Measurements from ENCODE around the gene LAT. TPM values are rescaled to one million over a fixed set of nuclear protein-coding genes. Genes with fewer than 3 reads are reported as not detected.

Gene LAT
- total and polyA plus RNA-seq, 2 of the 13 experiments (the other 11 are each of a cell fraction or from before 2014, with no cell fraction given), result 2.0 to 3.0 TPM

- TF ChIP-seq NR2F2 (IDR thresholded peaks at IDR 0.05; ENCODE audit: borderline replicate concordance, low read depth) (no peak; the same call in 1 of the 2 replicates), ATF2 (CRISPR knock-in tag; IDR thresholded peaks at IDR 0.05) (peak; percentile 47), ZNF318 (CRISPR knock-in tag; IDR thresholded peaks at IDR 0.05) (no peak), ZNF557 (CRISPR knock-in tag; IDR thresholded peaks at IDR 0.05) (no peak), ZNF441 (CRISPR knock-in tag; IDR thresholded peaks at IDR 0.05; ENCODE audit: borderline replicate concordance) (no peak), ZNF552 (CRISPR knock-in tag; IDR thresholded peaks at IDR 0.05; ENCODE audit: borderline replicate concordance) (no peak), ZNF232 (CRISPR knock-in tag; IDR thresholded peaks at IDR 0.05; ENCODE audit: borderline replicate concordance) (no peak; the same call in none of the 2 replicates), GATAD1 (CRISPR knock-in tag; IDR thresholded peaks at IDR 0.05) (peak; percentile 78), HIC2 (CRISPR knock-in tag; IDR thresholded peaks at IDR 0.05; ENCODE audit: low read depth) (no peak), U2AF2 (IDR thresholded peaks at IDR 0.05; ENCODE audit: low read depth, low read length) (no peak), ZBTB49 (CRISPR knock-in tag; IDR thresholded peaks at IDR 0.05; ENCODE audit: borderline replicate concordance) (no peak), ZNF34 (CRISPR knock-in tag; IDR thresholded peaks at IDR 0.05; ENCODE audit: borderline replicate concordance) (no peak; the same call in 1 of the 2 replicates), ZNF572 (CRISPR knock-in tag; IDR thresholded peaks at IDR 0.05) (no peak), HNRNPLL (IDR thresholded peaks at IDR 0.05; ENCODE audit: low read depth, low read length, poor library complexity, severe bottlenecking) (peak; percentile 52), TBX3 (IDR thresholded peaks at IDR 0.05; ENCODE audit: borderline replicate concordance) (peak; percentile 100)
These were observed 34.0 kb upstream of the LAT start, which contains the start of gene NFATC2IP (continued) for GRCh38 chr16:28950648-28951409.

Data from HepG2 (cell line).